RWPE2 (cell line): Measurements from ENCODE around the gene TTC27.
A peak's percentile ranks its signal among the peaks of the same experiment; 100 is the strongest.

Source experiments
- ATAC-seq: fragments of 200-7000 bp; cut with Tn5 transposase; 3 replicates; pipeline ENCODE4 v1.9.1; 2021; ENCODE audit warnings: low read depth
- DNase-seq: peaks from one replicate; pipeline ENCODE4 v3.0.0-alpha.2; 2020; ENCODE audit warnings: low spot score
- H3K27ac ChIP-seq: fragments of 450-650 bp; 2 replicates; pipeline ENCODE4 v1.5.1; 2017; ENCODE audit warnings: mild to moderate bottlenecking; ENCODE audit not compliant: poor library complexity, severe bottlenecking
- H3K27me3 ChIP-seq: fragments of 250-450 bp; sonication (Bioruptor Pico); 2 replicates; pipeline ENCODE4 v1.5.1; 2021; ENCODE audit warnings: mild to moderate bottlenecking, moderate library complexity; ENCODE audit not compliant: insufficient read depth, poor library complexity, severe bottlenecking
- H3K36me3 ChIP-seq: fragments of 250-450 bp; sonication (Bioruptor Pico); 2 replicates; pipeline ENCODE4 v1.5.1; 2020; ENCODE audit warnings: low read depth, mild to moderate bottlenecking, moderate library complexity
- H3K4me1 ChIP-seq: fragments of 250-450 bp; sonication (Bioruptor Pico); 2 replicates; pipeline ENCODE4 v1.5.1; 2021; ENCODE audit warnings: mild to moderate bottlenecking, moderate library complexity; ENCODE audit not compliant: insufficient read depth, poor library complexity, severe bottlenecking
- H3K4me3 ChIP-seq: fragments of 250-450 bp; sonication (Bioruptor Pico); 2 replicates; pipeline ENCODE4 v1.5.1; 2021; ENCODE audit warnings: mild to moderate bottlenecking, moderate library complexity; ENCODE audit not compliant: severe bottlenecking
- H3K9me3 ChIP-seq: fragments of 250-450 bp; sonication (Bioruptor Pico); 2 replicates; pipeline ENCODE4 v1.5.1; 2021; ENCODE audit warnings: mild to moderate bottlenecking, moderate library complexity; ENCODE audit not compliant: severe bottlenecking
- CTCF ChIP-seq: fragments of 450-650 bp; IDR thresholded peaks from one replicate; pipeline ENCODE4 v1.5.1; 2017; ENCODE audit warnings: mild to moderate bottlenecking, moderate library complexity; ENCODE audit not compliant: poor library complexity, severe bottlenecking

TTC27 gene

DNA sequence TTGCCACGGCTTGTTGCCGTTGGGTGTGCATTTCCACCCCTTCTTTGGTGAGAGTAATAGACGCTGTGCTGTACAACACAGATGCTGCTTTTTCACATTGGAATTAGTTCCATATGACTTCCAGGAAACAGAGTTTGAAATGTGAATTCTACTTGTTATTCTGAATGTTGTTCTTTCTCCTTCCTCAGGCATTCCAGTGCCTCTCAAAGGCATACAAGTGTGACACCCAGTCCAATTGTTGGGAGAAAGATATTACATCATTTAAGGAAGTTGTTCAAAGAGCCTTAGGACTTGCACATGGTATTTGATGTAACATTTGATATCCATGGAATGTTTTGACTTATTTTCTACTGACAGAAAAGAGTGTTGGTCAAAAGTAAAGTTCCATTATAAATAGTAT is 184.5 kb downstream of the TTC27 start:
- no peak for DNase-seq
- ATAC-seq = no peak
- Histone ChIP-seq H3K4me3 (no peak overlapping the region), H3K27ac (no peak overlapping the region), H3K9me3 (no peaks in the 10 kb centered on the region), H3K36me3 (no peaks in the 10 kb centered on the region), H3K4me1 (peaks cover under 1% of the 10 kb centered on the region), H3K27me3 (no peaks in the 10 kb centered on the region)
- TF ChIP-seq CTCF = no peak

GRCh38 chr2:32820088-32820487 is 192.2 kb downstream of the TTC27 start:
- no peaks in the 10 kb centered on the region for H3K36me3 ChIP-seq
- H3K27me3 ChIP-seq = no peaks in the 10 kb centered on the region
- H3K4me1 ChIP-seq = peaks cover 2% of the 10 kb centered on the region
- H3K9me3 ChIP-seq = no peaks in the 10 kb centered on the region
- no peak overlapping the region for H3K27ac ChIP-seq
- no peak for ATAC-seq
- no peak overlapping the region for H3K4me3 ChIP-seq
- no peak for TF ChIP-seq CTCF
- DNase-seq = no peak

- H3K4me3 ChIP-seq = no peak overlapping the region
- H3K27ac ChIP-seq = no peak overlapping the region
- H3K27me3 ChIP-seq = no peaks in the 10 kb centered on the region
- no peaks in the 10 kb centered on the region for H3K36me3 ChIP-seq
- no peak for TF ChIP-seq CTCF
- DNase-seq (no peak), ATAC-seq (no peak)
- H3K9me3 ChIP-seq = no peaks in the 10 kb centered on the region
- peaks cover 5% of the 10 kb centered on the region for H3K4me1 ChIP-seq
Observed at GRCh38 chr2:32820701-32821100, 192.9 kb downstream of the TTC27 start.

DNA sequence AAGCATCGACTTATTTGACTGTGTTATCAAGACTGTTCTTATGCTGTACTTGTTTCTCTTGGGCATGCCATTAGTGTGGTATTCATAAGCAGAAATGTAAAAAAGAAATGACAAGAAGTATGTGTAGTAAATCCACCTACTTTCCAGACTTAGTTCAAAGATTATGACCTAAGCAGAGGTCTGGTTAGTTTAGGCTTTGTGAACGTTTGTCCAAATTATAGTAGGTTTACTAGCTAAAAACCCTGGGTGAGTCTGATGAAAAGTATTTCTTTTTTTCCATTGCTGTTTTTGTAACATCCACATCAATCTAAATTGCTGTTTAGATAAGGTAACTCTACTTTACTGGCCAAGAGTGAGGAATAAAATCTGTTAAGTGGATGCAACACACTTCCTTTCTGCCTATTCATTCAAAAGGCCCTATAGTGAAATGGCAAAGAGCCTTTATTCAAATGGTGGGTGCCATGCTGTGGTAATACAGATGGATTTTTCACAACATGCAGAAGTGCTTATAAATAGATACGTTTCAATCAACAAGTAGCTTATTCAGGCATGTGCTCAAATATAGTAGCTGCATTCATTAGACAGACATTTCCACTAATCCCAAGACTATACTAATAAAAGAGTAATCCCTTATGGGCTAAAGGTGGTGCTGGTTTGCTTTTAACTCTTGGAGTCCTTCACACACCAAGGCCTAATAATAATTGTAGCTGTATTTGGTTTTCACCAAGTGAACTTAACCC is 196.4 kb downstream of the TTC27 start:
- H3K4me3 ChIP-seq = no peak overlapping the region
- no peaks in the 10 kb centered on the region for H3K9me3 ChIP-seq
- ATAC-seq = no peak
- peaks cover 5% of the 10 kb centered on the region for H3K4me1 ChIP-seq
- no peak for DNase-seq
- H3K27ac ChIP-seq = no peak overlapping the region
- TF ChIP-seq CTCF = no peak
- no peaks in the 10 kb centered on the region for H3K27me3 ChIP-seq
- H3K36me3 ChIP-seq = no peaks in the 10 kb centered on the region

GRCh38 chr2:32825291-32825712 is 197.5 kb downstream of the TTC27 start:
- Histone ChIP-seq H3K9me3 (no peaks in the 10 kb centered on the region), H3K4me1 (peaks cover 5% of the 10 kb centered on the region), H3K4me3 (no peak overlapping the region), H3K27ac (no peak overlapping the region), H3K27me3 (no peaks in the 10 kb centered on the region), H3K36me3 (no peaks in the 10 kb centered on the region)
- ATAC-seq = peak; percentile 31; the same call in 2 of the 3 replicates
- no peak for DNase-seq
- no peak for TF ChIP-seq CTCF
